Left lung (tissue), 10 donors: ENCODE measurements around the gene IGF2BP1. TPM values are rescaled to one million over a fixed set of nuclear protein-coding genes. Genes with fewer than 3 reads are reported as not detected.
"Not testable (repeated sequence)": the region's sequence is repeated elsewhere in the genome, so short reads cannot be mapped to it uniquely, and the experiment has no call there.

Experiments
- ATAC-seq: fragments of 200-7000 bp; cut with Tn5 transposase; one replicate; pipeline ENCODE4 v1.9.1; 2020; ENCODE audit warnings: moderate library complexity
- DNase-seq, 4 donors: peaks; one replicate each; pipeline ENCODE4 v3.0.0-alpha.2; 2013 to 2020
- H3K27ac ChIP-seq, 2 donors: fragments of 200-600 bp; sonication (generic) in 1 of 2; one replicate each; pipeline versions ENCODE4 v1.5.0 to v1.8.0; 2020 to 2021
- H3K27me3 ChIP-seq, 2 donors: fragments of 200-600 bp; sonication (generic) in 1 of 2; one replicate each; pipeline versions ENCODE4 v1.5.0 to v1.8.0; 2020 to 2021
- H3K36me3 ChIP-seq, 2 donors: fragments of 200-600 bp; sonication (generic) in 1 of 2; one replicate each; pipeline versions ENCODE4 v1.5.0 to v1.8.0; 2020 to 2021
- H3K4me1 ChIP-seq, 2 donors: fragments of 200-600 bp; one replicate each; pipeline ENCODE4 v1.8.0; 2021
- H3K4me3 ChIP-seq, 2 donors: fragments of 200-600 bp; sonication (generic) in 1 of 2; one replicate each; pipeline versions ENCODE4 v1.5.0 to v1.8.0; 2020 to 2021; ENCODE audit warnings: mild to moderate bottlenecking in 1 of 2
- H3K9me3 ChIP-seq, 2 donors: fragments of 200-600 bp; sonication (generic) in 1 of 2; one replicate each; pipeline versions ENCODE4 v1.5.0 to v1.8.0; 2020 to 2021
- intact Hi-C, 2 donors: fragments of 100-400 bp; cut with DNase I; formaldehyde crosslinking; loops; one replicate each; pipeline versions ENCODE4 v1.11.2 to v1.14.2; 2022
- polyA plus RNA-seq, 6 donors: library from polyadenylated mRNA; unstranded; fragments of 120-200 nt; gene quantifications; one replicate each; pipeline ENCODE4 v1.2.1, GENCODE V29; 2013; ENCODE audit not compliant: insufficient read length in 6 of 6
- total RNA-seq, 2 donors: library from RNA; stranded (reverse); fragmentation: NEBNext Ultra II Directional; extraction: Animal tissue kit (Norgen Biotek cat#: 25700); gene quantifications; one replicate each; pipeline ENCODE4 v1.2.1, GENCODE V29; 2021
- TF ChIP-seq, protein P1 (sequence below), 2 donors: fragments of 200-600 bp; sonication (generic) in 1 of 2; IDR thresholded peaks; one replicate each; pipeline versions ENCODE4 v1.5.0 to v1.8.0; 2021; ENCODE audit warnings: antibody characterized with exemption in 2 of 2
- donor health status: DM: no; HTN: yes; CAD: no.
- donor health status: DM: no; HTN: no; CAD: no.

Gene IGF2BP1
- total and polyA plus RNA-seq, 8 donors, result 0.23 to 32.1 (median 28.3) TPM

DNA sequence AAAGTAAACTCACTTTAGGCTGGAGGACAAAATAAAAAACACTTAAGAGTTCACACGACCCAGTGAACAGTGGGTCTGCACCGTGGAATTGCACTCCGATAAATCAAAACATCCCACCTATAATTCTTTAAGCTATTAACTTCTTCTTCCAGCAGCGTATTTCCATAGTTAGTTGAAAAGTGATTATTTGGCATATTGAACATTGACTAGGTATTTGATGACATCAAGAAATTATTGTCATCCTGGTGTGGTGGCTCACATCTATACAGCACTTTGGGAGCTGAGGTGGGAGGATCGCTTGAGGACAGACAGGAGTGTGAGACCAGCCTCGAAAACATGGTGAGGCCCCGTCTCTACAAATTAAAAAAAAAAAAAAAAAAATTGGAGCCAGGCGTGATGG, 23.4 kb downstream of the IGF2BP1 start:
- Histone ChIP-seq H3K9me3 (no peaks in the 10 kb centered on the region), H3K4me3 (no peak overlapping the region), H3K4me1 (no peaks in the 10 kb centered on the region), H3K27me3 (peaks cover 5 to 41% of the 10 kb centered on the region in 2 donors), H3K36me3 (no peaks in the 10 kb centered on the region), H3K27ac (no peak overlapping the region)
- TF ChIP-seq, protein P1, sequence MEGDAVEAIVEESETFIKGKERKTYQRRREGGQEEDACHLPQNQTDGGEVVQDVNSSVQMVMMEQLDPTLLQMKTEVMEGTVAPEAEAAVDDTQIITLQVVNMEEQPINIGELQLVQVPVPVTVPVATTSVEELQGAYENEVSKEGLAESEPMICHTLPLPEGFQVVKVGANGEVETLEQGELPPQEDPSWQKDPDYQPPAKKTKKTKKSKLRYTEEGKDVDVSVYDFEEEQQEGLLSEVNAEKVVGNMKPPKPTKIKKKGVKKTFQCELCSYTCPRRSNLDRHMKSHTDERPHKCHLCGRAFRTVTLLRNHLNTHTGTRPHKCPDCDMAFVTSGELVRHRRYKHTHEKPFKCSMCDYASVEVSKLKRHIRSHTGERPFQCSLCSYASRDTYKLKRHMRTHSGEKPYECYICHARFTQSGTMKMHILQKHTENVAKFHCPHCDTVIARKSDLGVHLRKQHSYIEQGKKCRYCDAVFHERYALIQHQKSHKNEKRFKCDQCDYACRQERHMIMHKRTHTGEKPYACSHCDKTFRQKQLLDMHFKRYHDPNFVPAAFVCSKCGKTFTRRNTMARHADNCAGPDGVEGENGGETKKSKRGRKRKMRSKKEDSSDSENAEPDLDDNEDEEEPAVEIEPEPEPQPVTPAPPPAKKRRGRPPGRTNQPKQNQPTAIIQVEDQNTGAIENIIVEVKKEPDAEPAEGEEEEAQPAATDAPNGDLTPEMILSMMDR (IDR thresholded peaks at IDR 0.05), result no peak
- intact Hi-C loops, result no loop called here
- ATAC-seq, result no peak
- no peak for DNase-seq

DNA sequence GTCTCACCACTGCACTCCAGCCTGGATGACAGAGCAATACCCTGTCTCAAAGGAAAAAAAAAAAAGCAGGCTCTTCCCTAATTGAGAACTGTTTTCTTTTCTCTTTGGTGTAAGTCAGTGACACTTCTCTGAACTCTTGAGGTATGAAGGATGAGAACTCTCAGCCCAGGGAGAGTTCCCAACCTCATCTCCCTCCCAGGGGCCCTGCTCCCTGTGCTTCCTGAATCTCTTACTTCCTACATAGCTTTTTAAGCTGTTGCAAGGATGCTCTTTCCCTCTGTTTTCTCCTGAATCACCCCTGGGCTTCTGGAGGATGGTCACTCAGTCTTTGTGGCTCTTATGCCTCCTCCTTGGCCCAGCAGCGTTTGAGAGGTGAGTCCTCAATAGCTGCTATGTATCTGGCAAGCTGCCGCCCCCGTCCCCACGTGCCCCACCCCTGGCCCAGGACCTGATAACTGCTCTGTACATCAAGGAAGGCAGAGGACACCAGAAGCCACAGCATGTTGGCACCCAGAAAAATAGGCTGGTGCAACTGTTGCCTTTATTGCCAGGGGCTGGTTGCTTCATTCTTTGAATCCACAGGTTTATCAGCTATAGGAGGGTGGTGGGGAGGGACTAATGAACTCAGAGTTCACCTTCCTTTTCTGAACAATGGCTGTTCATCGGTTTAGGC, 24.0 kb downstream of the IGF2BP1 start:
- no peaks in the 10 kb centered on the region for H3K9me3 ChIP-seq
- no peak for ATAC-seq
- intact Hi-C loops, result no loop called here
- DNase-seq, result no peak
- H3K27me3 ChIP-seq, result peaks cover 1 to 34% of the 10 kb centered on the region in 2 donors
- H3K4me1 ChIP-seq, result no peaks in the 10 kb centered on the region
- TF ChIP-seq, protein P1 (IDR thresholded peaks at IDR 0.05), result no peak
- H3K27ac ChIP-seq, result no peak overlapping the region
- no peaks in the 10 kb centered on the region for H3K36me3 ChIP-seq
- no peak overlapping the region for H3K4me3 ChIP-seq

DNA sequence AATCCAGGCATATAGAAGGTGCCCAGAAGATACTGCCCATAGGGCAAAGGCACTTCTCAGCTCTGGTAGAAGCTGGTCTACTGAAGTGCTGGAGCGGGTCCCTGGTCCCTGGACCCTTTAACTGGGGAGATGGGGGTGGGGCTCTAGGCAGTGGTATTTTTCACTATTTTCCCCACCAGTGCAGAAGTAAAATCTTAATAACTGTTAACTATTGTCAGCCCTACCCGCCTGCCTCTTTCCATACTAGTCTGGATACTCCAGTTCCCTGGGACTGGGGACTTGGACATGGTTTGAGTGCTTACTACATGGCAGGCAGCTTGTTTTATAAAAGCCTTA, 24.6 kb downstream of the IGF2BP1 start:
- Histone ChIP-seq H3K9me3 (no peaks in the 10 kb centered on the region), H3K27me3 (peaks cover 0 to 29% of the 10 kb centered on the region in 2 donors), H3K4me1 (no peaks in the 10 kb centered on the region), H3K36me3 (no peaks in the 10 kb centered on the region), H3K4me3 (no peak overlapping the region), H3K27ac (no peak overlapping the region)
- intact Hi-C loops, result no loop called here
- DNase-seq (no peak), ATAC-seq (no peak)
- TF ChIP-seq, protein P1 (IDR thresholded peaks at IDR 0.05), result no peak

DNA sequence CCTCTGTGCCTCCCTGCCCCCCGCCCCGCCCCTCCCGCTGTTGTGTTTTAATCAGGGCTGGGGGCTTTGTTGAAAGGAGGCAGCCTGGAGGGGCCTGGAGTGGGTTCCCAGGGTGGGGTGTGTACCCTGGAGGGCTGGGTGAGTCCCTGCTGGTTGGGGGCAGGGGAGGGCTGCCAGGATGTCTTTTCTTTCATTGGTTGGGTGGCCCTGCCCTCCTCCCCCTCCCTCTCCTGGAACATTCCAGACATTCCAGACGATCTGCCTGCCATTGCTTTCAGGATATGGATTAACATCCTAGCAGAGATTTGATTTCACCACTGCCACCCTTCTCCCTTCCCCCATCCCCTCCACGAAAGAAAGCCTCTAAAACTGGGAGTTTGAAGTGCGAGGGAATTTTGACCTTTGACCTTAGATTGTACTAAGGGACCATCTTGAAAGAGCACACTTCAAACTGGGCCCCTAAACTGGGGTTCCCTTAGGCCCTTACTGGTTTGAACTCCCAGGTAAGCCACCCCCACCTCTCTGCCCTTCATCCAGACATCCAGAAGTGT, 25.3 kb downstream of the IGF2BP1 start:
- ATAC-seq (no peak), DNase-seq (no peak)
- intact Hi-C loops, result no loop called here
- Histone ChIP-seq H3K9me3 (no peaks in the 10 kb centered on the region), H3K36me3 (no peaks in the 10 kb centered on the region), H3K4me1 (no peaks in the 10 kb centered on the region), H3K4me3 (no peak overlapping the region), H3K27ac (no peak overlapping the region), H3K27me3 (peaks cover 0 to 22% of the 10 kb centered on the region in 2 donors)
- TF ChIP-seq, protein P1 (IDR thresholded peaks at IDR 0.05), result no peak

DNA sequence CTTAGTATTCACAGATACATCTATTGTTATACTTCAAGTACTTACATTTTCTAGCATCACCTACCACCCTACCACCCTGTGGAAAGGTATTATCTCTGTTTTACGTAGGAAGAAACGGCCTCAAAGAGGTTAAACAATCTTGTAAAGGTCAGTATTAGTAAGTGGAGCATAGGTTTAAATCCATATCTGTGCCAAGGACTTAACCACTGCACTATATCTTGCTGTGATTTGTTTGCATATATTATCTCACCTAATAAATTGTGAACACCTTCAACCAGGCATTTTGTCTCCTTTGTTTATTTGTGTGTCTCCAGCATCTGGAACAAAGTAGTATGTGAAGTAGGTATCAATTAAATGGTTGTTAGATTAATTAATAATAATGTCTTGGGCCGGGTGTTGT, 27.3 kb downstream of the IGF2BP1 start:
- TF ChIP-seq, protein P1 (IDR thresholded peaks at IDR 0.05), result no peak
- DNase-seq (no peak), ATAC-seq (no peak)
- Histone ChIP-seq H3K4me3 (no peak overlapping the region), H3K27ac (no peak overlapping the region), H3K9me3 (no peaks in the 10 kb centered on the region), H3K4me1 (no peaks in the 10 kb centered on the region), H3K36me3 (no peaks in the 10 kb centered on the region), H3K27me3 (peaks cover 0 to 5% of the 10 kb centered on the region in 2 donors)
- intact Hi-C loops, result no loop called here

DNA sequence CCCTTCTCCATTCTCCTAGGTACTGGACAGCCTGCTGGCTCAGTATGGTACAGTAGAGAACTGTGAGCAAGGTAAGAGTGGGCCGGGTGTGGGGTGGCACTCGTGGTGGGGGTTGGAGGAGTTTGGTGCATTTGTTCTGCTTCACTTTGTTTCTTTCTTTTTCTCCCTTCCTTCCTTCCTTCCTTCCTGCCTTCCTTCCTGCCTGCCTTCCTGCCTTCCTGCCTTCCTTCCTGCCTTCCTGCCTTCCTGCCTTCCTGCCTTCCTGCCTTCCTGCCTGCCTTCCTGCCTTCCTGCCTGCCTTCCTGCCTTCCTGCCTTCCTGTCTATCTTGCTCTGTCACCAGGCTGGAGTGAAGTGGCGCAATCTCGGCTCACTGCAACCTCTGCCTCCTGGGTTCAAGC, 29.3 kb downstream of the IGF2BP1 start:
- H3K4me3 ChIP-seq, H3K4me1 ChIP-seq, ATAC-seq, H3K27ac ChIP-seq, H3K9me3 ChIP-seq, H3K36me3 ChIP-seq, intact Hi-C loops, DNase-seq: not testable (repeated sequence)
- H3K27me3 ChIP-seq, result peaks cover 0 to 11% of the 10 kb centered on the region in 2 donors
